IMR-90 (cell line): ENCODE data around the gene MADD. TPM values are rescaled to one million over a fixed set of nuclear protein-coding genes. Genes with fewer than 3 reads are reported as not detected.

Experiments used
- ATAC-seq: fragments of 200-7000 bp; cut with Tn5 transposase; 2 replicates; pipeline ENCODE4 v1.9.1; 2020; ENCODE audit warnings: low read depth, mild to moderate bottlenecking, moderate library complexity
- BruUV-seq: library from RNA; stranded (reverse); fragments of 400-500 nt; replicated peaks from 2 replicates; lab custom pipeline; 2021; lab: Mats Ljungman, UMichigan
- CTCF ChIA-PET: fragments of 300-600 bp; formaldehyde crosslinking; extraction: SDS; loops from one replicate; lab custom pipeline; 2021; ENCODE audit warnings: antibody characterized with exemption; lab: Yijun Ruan, JAX
- POLR2A ChIA-PET: fragments of 300-600 bp; sonication (Branson Sonifier 250); formaldehyde crosslinking; loops from one replicate; lab custom pipeline; 2022; ENCODE audit warnings: antibody characterized with exemption; ENCODE audit not compliant: unreplicated experiment; lab: Charles Lee
- DNase-seq: peaks from one replicate; pipeline ENCODE4 v3.0.0; 2013
- H2AFZ ChIP-seq: replicated peaks from 2 replicates; pipeline ENCODE3; 2013; ENCODE audit warnings: low read length, mild to moderate bottlenecking; ENCODE audit not compliant: poor library complexity
- H2AK5ac ChIP-seq: 2 replicates; pipeline ENCODE4 v1.6.1; 2013; ENCODE audit warnings: low read depth, low read length, inconsistent platforms
- H2AK9ac ChIP-seq: replicated peaks from 2 replicates; pipeline ENCODE3; 2013; ENCODE audit warnings: mild to moderate bottlenecking, low read depth, low read length, moderate library complexity; ENCODE audit not compliant: poor library complexity
- H2BK120ac ChIP-seq: 2 replicates; pipeline ENCODE4 v1.6.1; 2013; ENCODE audit warnings: low read depth, low read length, inconsistent platforms
- H2BK15ac ChIP-seq: 3 replicates; pipeline ENCODE4 v1.6.1; 2013; ENCODE audit warnings: low read depth, low read length, inconsistent platforms
- H2BK20ac ChIP-seq: 2 replicates; pipeline ENCODE4 v1.6.1; 2013; ENCODE audit warnings: low read depth, mild to moderate bottlenecking, inconsistent platforms, low read length, moderate library complexity
- H2BK5ac ChIP-seq: 2 replicates; pipeline ENCODE4 v1.6.1; 2013; ENCODE audit warnings: mild to moderate bottlenecking, low read depth, low read length, inconsistent platforms; ENCODE audit not compliant: poor library complexity, severe bottlenecking
- H3K14ac ChIP-seq: replicated peaks from 2 replicates; pipeline ENCODE4 v1.6.1; 2013; ENCODE audit warnings: low read depth, low read length, inconsistent platforms
- H3K18ac ChIP-seq: 2 replicates; pipeline ENCODE4 v1.6.1; 2013; ENCODE audit warnings: low read depth, low read length, control low read depth
- H3K23ac ChIP-seq: 2 replicates; pipeline ENCODE4 v1.6.1; 2013; ENCODE audit warnings: low read depth, low read length, inconsistent platforms
- H3K27ac ChIP-seq: 2 replicates; pipeline ENCODE4 v1.5.1; 2013; ENCODE audit warnings: mild to moderate bottlenecking, control low read depth, low read length; ENCODE audit not compliant: insufficient read depth
- H3K27me3 ChIP-seq: 2 replicates; pipeline ENCODE4 v1.6.1; 2013; ENCODE audit warnings: low read length; ENCODE audit not compliant: control insufficient read depth, insufficient read depth
- H3K36me3 ChIP-seq: 2 replicates; pipeline ENCODE4 v1.6.1; 2013; ENCODE audit warnings: low read length, mixed read lengths; ENCODE audit not compliant: control insufficient read depth, insufficient read depth
- H3K4ac ChIP-seq: 2 replicates; pipeline ENCODE4 v1.6.1; 2013; ENCODE audit warnings: low read depth, low read length, inconsistent platforms
- H3K4me1 ChIP-seq: 2 replicates; pipeline ENCODE4 v1.6.1; 2013; ENCODE audit warnings: low read length, mixed read lengths; ENCODE audit not compliant: control insufficient read depth, insufficient read depth
- H3K4me2 ChIP-seq: 2 replicates; pipeline ENCODE4 v1.6.1; 2013; ENCODE audit warnings: low read depth, mild to moderate bottlenecking, control low read depth, low read length, moderate library complexity
- H3K4me3 ChIP-seq: 2 replicates; pipeline ENCODE4 v1.5.1; 2013; ENCODE audit warnings: low read depth, mild to moderate bottlenecking, control low read depth, low read length, moderate library complexity; ENCODE audit not compliant: insufficient read depth
- H3K56ac ChIP-seq: 2 replicates; pipeline ENCODE4 v1.6.1; 2013; ENCODE audit warnings: low read length, inconsistent platforms; ENCODE audit not compliant: insufficient read depth; ENCODE audit errors: extremely low read depth
- H3K79me1 ChIP-seq, 2 experiments: 2 replicates each; pipeline ENCODE4 v1.6.1; 2013; ENCODE audit warnings: low read length in 2 of 2, inconsistent platforms in 1 of 2, low read depth in 1 of 2
- H3K9ac ChIP-seq: 2 replicates; pipeline ENCODE4 v1.6.1; 2013; ENCODE audit warnings: low read depth, low read length, control low read depth
- H3K9me1 ChIP-seq: 2 replicates; pipeline ENCODE4 v1.6.1; 2013; ENCODE audit warnings: low read length, inconsistent platforms; ENCODE audit not compliant: insufficient read depth
- H3K9me3 ChIP-seq: 2 replicates; pipeline ENCODE4 v1.6.1; 2013; ENCODE audit warnings: low read length; ENCODE audit not compliant: control insufficient read depth, insufficient read depth
- H4K20me1 ChIP-seq: 2 replicates; pipeline ENCODE4 v1.6.1; 2013; ENCODE audit warnings: low read length, inconsistent platforms; ENCODE audit not compliant: insufficient read depth
- H4K5ac ChIP-seq: 2 replicates; pipeline ENCODE4 v1.6.1; 2013; ENCODE audit warnings: mild to moderate bottlenecking, low read depth, low read length, control low read depth
- H4K8ac ChIP-seq, 2 experiments: 2 replicates each; pipeline ENCODE4 v1.6.1; 2013; ENCODE audit warnings: low read depth in 2 of 2, low read length in 2 of 2, control low read depth in 1 of 2, inconsistent platforms in 1 of 2
- H4K91ac ChIP-seq: 2 replicates; pipeline ENCODE4 v1.6.1; 2013; ENCODE audit warnings: low read depth, low read length, inconsistent platforms; ENCODE audit not compliant: insufficient read depth
- BHLHE40 ChIP-seq: fragments of 150-350 bp; IDR thresholded peaks from 2 replicates; pipeline ENCODE4 v1.6.1; 2016; ENCODE audit warnings: mild to moderate bottlenecking, low read depth, low read length
- CEBPB ChIP-seq: IDR thresholded peaks from 2 replicates; pipeline ENCODE4 v1.6.1; 2012; ENCODE audit warnings: low read depth, low read length, improper control_type of control experiment
- CHD1 ChIP-seq: IDR thresholded peaks from 2 replicates; pipeline ENCODE4 v1.6.1; 2012; ENCODE audit warnings: low read depth, low read length, improper control_type of control experiment
- FOS ChIP-seq: fragments of 150-350 bp; IDR thresholded peaks from 2 replicates; pipeline ENCODE4 v1.6.1; 2016; ENCODE audit warnings: low read depth, low read length
- MAFK ChIP-seq: IDR thresholded peaks from 2 replicates; pipeline ENCODE4 v1.6.1; 2012; ENCODE audit warnings: low read depth, low read length, improper control_type of control experiment
- MAZ ChIP-seq: IDR thresholded peaks from 2 replicates; pipeline ENCODE4 v1.6.1; 2012; ENCODE audit warnings: low read depth, mild to moderate bottlenecking, low read length, improper control_type of control experiment, moderate library complexity, borderline replicate concordance
- MXI1 ChIP-seq: IDR thresholded peaks from 2 replicates; pipeline ENCODE4 v1.6.1; 2012; ENCODE audit warnings: low read depth, mild to moderate bottlenecking, low read length, moderate library complexity, borderline replicate concordance
- POLR2A ChIP-seq: IDR thresholded peaks from 2 replicates; pipeline ENCODE4 v1.6.1; 2012; ENCODE audit warnings: mild to moderate bottlenecking, low read depth, low read length
- RCOR1 ChIP-seq: IDR thresholded peaks from 2 replicates; pipeline ENCODE4 v1.6.1; 2012; ENCODE audit warnings: mild to moderate bottlenecking, low read length, improper control_type of control experiment; ENCODE audit not compliant: insufficient replicate concordance
- RFX5 ChIP-seq: IDR thresholded peaks from 2 replicates; pipeline ENCODE4 v1.8.0; 2012; ENCODE audit warnings: low read depth, mild to moderate bottlenecking, low read length, moderate library complexity
- SMC3 ChIP-seq: fragments of 150-350 bp; IDR thresholded peaks from 2 replicates; pipeline ENCODE4 v1.6.1; 2016; ENCODE audit warnings: low read depth, mild to moderate bottlenecking, antibody characterized with exemption, low read length, moderate library complexity
- WGBS, 2 experiments: methylation state at CpG; one replicate each; pipeline versions ENCODE4 v1.1.5 to v1.1.7; 2013; ENCODE audit warnings: missing lambda C conversion rate in 2 of 2; ENCODE audit not compliant: insufficient read length in 1 of 2; ENCODE audit errors: extremely low coverage in 2 of 2; 5-methylcytosine and 5-hydroxymethylcytosine counted together
- dilution Hi-C: fragments of 300-500 bp; cut with HindIII; formaldehyde crosslinking; loops from one replicate; pipeline ENCODE4 v1.14.3; 2018; ENCODE audit warnings: low sequenced_read_pairs; ENCODE audit not compliant: unreplicated experiment
- in situ Hi-C: fragments of 300-500 bp; cut with MboI; formaldehyde crosslinking; loops from 3 replicates; pipeline ENCODE4 v1.14.3; 2019; ENCODE audit warnings: low sequenced_read_pairs, inconsistent platforms, mixed read lengths
- intact Hi-C: fragments of 100-400 bp; cut with micrococcal nuclease; formaldehyde crosslinking; loops from 2 replicates; pipeline ENCODE4 v1.10.0; 2022
- polyA plus RNA-seq, 3 experiments: library from polyadenylated mRNA; depleted of rRNA; stranded (reverse); fragments of >200 nt; gene quantifications; 2 replicates each; pipeline ENCODE4 v1.2.3, GENCODE V29; 2012; ENCODE audit warnings: low replicate concordance in 1 of 3
- total RNA-seq: library from RNA; depleted of rRNA; stranded (reverse); fragments of >200 nt; gene quantifications from 2 replicates; pipeline ENCODE4 v1.2.3, GENCODE V29; 2012
- TF ChIP-seq, protein P1 (sequence below): fragments of 150-350 bp; IDR thresholded peaks from 2 replicates; pipeline ENCODE4 v1.6.1; 2017; ENCODE audit warnings: mild to moderate bottlenecking, antibody characterized with exemption, low read length, low read depth
- TF ChIP-seq, protein P2 (sequence below): fragments of 150-350 bp; IDR thresholded peaks from 2 replicates; pipeline ENCODE4 v1.6.1; 2016; ENCODE audit warnings: low read depth, mild to moderate bottlenecking, low read length, moderate library complexity, borderline replicate concordance
- TF ChIP-seq, protein P3 (sequence below): conservative IDR thresholded peaks from 2 replicates; pipeline ENCODE4 v1.5.1; 2012; ENCODE audit warnings: mild to moderate bottlenecking, low read depth, low read length, improper control_type of control experiment

The MADD gene
- total and polyA plus RNA-seq, 2 of the 4 experiments (the other 2 are of a cell fraction): 13.3 to 16.4 TPM

DNA sequence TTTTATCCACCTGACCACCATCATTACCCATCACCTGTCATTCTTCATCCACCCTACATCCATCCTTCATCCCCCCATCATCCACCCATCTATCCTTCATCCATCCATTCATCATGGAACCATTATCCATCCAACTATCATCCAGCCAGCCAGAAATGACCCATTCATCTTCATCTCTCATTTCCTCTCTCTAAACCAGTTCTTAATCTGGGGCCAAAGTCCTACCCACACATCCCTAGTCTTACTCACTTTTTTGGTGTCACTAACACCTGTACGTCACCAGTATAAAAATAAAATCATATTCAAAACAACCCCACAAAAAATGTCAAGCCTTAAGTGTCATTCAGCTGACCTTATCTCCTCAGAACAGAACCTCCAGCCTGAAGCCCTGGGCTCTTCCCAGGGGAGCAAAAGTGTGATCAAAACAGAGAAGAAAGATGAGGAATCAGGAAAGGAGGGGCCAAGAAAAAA, 96.1 kb downstream of the MADD start:
- no TSS peak for BruUV-seq
- no peaks in the 10 kb centered on the region for H3K79me1 ChIP-seq
- H4K5ac ChIP-seq: no peak overlapping the region
- no peak overlapping the region for H4K91ac ChIP-seq
- H3K4me2 ChIP-seq: no peak overlapping the region
- 60% methylated on average over 1 of the region's 1 CpG; no CpG with 5 or more reads in 1 of the 2 experiments for WGBS, 2 experiments
- peaks cover 16% of the 10 kb centered on the region for H3K27me3 ChIP-seq
- intact Hi-C loops: no loop called here
- H2AK9ac ChIP-seq: no peak overlapping the region
- H3K4me1 ChIP-seq: no peaks in the 10 kb centered on the region
- H3K27ac ChIP-seq: no peak overlapping the region
- no peaks in the 10 kb centered on the region for H3K36me3 ChIP-seq
- H3K4me3 ChIP-seq: no peak overlapping the region
- ChIA-PET POLR2A (no interaction called here), CTCF (no interaction called here)
- H4K8ac ChIP-seq: no peak overlapping the region
- no peaks in the 10 kb centered on the region for H3K9me3 ChIP-seq
- H3K14ac ChIP-seq: no peak overlapping the region
- in situ Hi-C loops: loop anchor here (25.0 kb wide), 1 partner anchor 479 kb away; no protein-coding TSS in a partner anchor
- H2BK5ac ChIP-seq: no peak overlapping the region
- no peak overlapping the region for H3K9ac ChIP-seq
- no peak overlapping the region for H2AK5ac ChIP-seq
- no peak for TF ChIP-seq CHD1
- TF ChIP-seq CEBPB: no peak
- TF ChIP-seq POLR2A: no peak
- no peak for TF ChIP-seq MAZ
- no peak for TF ChIP-seq FOS
- no peak for TF ChIP-seq SMC3
- TF ChIP-seq MXI1: no peak
- TF ChIP-seq, protein P1, sequence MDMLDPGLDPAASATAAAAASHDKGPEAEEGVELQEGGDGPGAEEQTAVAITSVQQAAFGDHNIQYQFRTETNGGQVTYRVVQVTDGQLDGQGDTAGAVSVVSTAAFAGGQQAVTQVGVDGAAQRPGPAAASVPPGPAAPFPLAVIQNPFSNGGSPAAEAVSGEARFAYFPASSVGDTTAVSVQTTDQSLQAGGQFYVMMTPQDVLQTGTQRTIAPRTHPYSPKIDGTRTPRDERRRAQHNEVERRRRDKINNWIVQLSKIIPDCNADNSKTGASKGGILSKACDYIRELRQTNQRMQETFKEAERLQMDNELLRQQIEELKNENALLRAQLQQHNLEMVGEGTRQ: no peak
- no peak for TF ChIP-seq RCOR1
- TF ChIP-seq, protein P2, sequence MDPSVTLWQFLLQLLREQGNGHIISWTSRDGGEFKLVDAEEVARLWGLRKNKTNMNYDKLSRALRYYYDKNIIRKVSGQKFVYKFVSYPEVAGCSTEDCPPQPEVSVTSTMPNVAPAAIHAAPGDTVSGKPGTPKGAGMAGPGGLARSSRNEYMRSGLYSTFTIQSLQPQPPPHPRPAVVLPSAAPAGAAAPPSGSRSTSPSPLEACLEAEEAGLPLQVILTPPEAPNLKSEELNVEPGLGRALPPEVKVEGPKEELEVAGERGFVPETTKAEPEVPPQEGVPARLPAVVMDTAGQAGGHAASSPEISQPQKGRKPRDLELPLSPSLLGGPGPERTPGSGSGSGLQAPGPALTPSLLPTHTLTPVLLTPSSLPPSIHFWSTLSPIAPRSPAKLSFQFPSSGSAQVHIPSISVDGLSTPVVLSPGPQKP: no peak
- TF ChIP-seq, protein P3, sequence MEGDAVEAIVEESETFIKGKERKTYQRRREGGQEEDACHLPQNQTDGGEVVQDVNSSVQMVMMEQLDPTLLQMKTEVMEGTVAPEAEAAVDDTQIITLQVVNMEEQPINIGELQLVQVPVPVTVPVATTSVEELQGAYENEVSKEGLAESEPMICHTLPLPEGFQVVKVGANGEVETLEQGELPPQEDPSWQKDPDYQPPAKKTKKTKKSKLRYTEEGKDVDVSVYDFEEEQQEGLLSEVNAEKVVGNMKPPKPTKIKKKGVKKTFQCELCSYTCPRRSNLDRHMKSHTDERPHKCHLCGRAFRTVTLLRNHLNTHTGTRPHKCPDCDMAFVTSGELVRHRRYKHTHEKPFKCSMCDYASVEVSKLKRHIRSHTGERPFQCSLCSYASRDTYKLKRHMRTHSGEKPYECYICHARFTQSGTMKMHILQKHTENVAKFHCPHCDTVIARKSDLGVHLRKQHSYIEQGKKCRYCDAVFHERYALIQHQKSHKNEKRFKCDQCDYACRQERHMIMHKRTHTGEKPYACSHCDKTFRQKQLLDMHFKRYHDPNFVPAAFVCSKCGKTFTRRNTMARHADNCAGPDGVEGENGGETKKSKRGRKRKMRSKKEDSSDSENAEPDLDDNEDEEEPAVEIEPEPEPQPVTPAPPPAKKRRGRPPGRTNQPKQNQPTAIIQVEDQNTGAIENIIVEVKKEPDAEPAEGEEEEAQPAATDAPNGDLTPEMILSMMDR: no peak
- no peak for TF ChIP-seq MAFK
- no peak for TF ChIP-seq RFX5
- TF ChIP-seq BHLHE40: no peak
- H3K56ac ChIP-seq: no peak overlapping the region
- no peak overlapping the region for H2AFZ ChIP-seq
- H2BK15ac ChIP-seq: no peak overlapping the region
- DNase-seq: no peak
- H3K18ac ChIP-seq: no peak overlapping the region
- no peak overlapping the region for H2BK120ac ChIP-seq
- H3K9me1 ChIP-seq: no peaks in the 10 kb centered on the region
- dilution Hi-C loops: no loop called here
- no peak overlapping the region for H3K23ac ChIP-seq
- H2BK20ac ChIP-seq: no peak overlapping the region
- ATAC-seq: no peak
- H3K4ac ChIP-seq: no peak overlapping the region
- no peaks in the 10 kb centered on the region for H4K20me1 ChIP-seq
